HG02763 (cell line): ENCODE data around the gene SKI.
"Not testable (repeated sequence)": the region's sequence is repeated elsewhere in the genome, so short reads cannot be mapped to it uniquely, and the experiment has no call there.

ENCODE experiments used
- ATAC-seq: cut with Tn5 transposase; IDR thresholded peaks from one replicate; pipeline ENCODE4 v1.9.1; 2021; ENCODE audit warnings: mild to moderate bottlenecking, moderate library complexity; ENCODE audit not compliant: unreplicated experiment

The SKI gene

GRCh38 chr1:2259668-2260402 lies 31.7 kb downstream of the SKI start:
- ATAC-seq: no peak

- not testable (repeated sequence) for ATAC-seq
Observed at GRCh38 chr1:2260470-2260869, 32.4 kb downstream of the SKI start.

GRCh38 chr1:2260917-2261316 lies 32.8 kb downstream of the SKI start:
- no peak for ATAC-seq

- not testable (repeated sequence) for ATAC-seq
Observed at GRCh38 chr1:2261476-2262395, 33.6 kb downstream of the SKI start.

- ATAC-seq: no peak
Observed at GRCh38 chr1:2266301-2266975, 38.3 kb downstream of the SKI start.

GRCh38 chr1:2267051-2267830 lies 39.1 kb downstream of the SKI start:
- no peak for ATAC-seq

- ATAC-seq: no peak
Observed at GRCh38 chr1:2267862-2268261, 39.7 kb downstream of the SKI start.

- ATAC-seq: no peak
Observed at GRCh38 chr1:2268285-2269056, 40.4 kb downstream of the SKI start.

GRCh38 chr1:2269193-2269921 lies 41.2 kb downstream of the SKI start:
- ATAC-seq: no peak

- ATAC-seq: no peak
Observed at GRCh38 chr1:2269922-2270259, 41.8 kb downstream of the SKI start.

GRCh38 chr1:2270260-2271100 lies 42.4 kb downstream of the SKI start:
- no peak for ATAC-seq

- ATAC-seq: no peak
Observed at GRCh38 chr1:2271211-2271721, 43.1 kb downstream of the SKI start.

- ATAC-seq: no peak
Observed at GRCh38 chr1:2271841-2272655, 43.9 kb downstream of the SKI start.

- no peak for ATAC-seq
Observed at GRCh38 chr1:2272686-2273400, 44.7 kb downstream of the SKI start.

- ATAC-seq: no peak
Observed at GRCh38 chr1:2273401-2274090, 45.4 kb downstream of the SKI start.

- ATAC-seq: no peak
Observed at GRCh38 chr1:2274231-2274928, 46.3 kb downstream of the SKI start.
